HG02610 (cell line): ENCODE results near the gene FAM184B.
"Not testable (repeated sequence)": the region's sequence is repeated elsewhere in the genome, so short reads cannot be mapped to it uniquely, and the experiment has no call there.

Experiments
- ATAC-seq: cut with Tn5 transposase; IDR thresholded peaks from one replicate; pipeline ENCODE4 v1.9.1; 2021; ENCODE audit warnings: mild to moderate bottlenecking, moderate library complexity; ENCODE audit not compliant: unreplicated experiment

The FAM184B gene

GRCh38 chr4:17721496-17722355 is 59.7 kb downstream of the FAM184B start:
- ATAC-seq: no peak

DNA sequence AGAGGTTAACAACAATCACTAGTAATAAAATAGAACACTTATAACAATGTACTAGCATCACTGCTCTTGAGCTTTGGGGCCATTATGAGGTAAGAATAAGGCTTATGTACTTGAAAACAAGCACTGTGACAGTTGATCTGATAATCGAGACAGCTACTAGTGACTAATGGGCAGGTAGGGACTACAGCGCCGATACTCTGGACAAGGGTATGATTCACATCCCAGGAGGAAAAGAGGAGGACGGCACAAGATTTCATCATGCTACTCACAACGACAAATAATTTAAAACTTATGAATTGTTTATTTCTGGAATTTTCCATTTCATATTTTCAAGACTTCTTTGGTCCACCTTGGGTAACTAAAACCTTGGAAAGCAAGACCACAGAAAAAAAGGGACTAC is 62.3 kb downstream of the FAM184B start:
- no peak for ATAC-seq

- no peak for ATAC-seq
Measured at GRCh38 chr4:17718471-17718870, 63.0 kb downstream of the FAM184B start.

- no peak for ATAC-seq
Measured at GRCh38 chr4:17717301-17717700, 64.1 kb downstream of the FAM184B start.

DNA sequence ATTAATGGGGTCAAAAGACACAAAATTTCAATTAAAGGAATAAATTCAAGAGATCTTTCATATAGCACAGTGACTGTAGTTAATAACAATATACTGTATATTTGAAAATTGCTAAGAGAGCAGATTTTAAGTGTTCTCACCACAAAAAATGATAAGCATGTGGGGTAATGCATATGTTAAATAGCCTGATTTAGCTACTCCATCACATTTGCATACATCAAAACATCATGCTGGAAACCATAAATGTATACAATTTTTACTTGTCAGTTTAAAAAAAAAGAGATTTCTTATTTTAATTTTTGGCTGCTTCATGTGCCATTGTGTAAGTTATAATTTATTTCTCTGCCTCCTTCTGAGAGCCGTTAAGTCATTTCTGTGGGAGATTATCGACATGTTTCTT is 65.9 kb downstream of the FAM184B start:
- ATAC-seq: no peak

GRCh38 chr4:17713779-17714178 is 67.6 kb downstream of the FAM184B start:
- no peak for ATAC-seq

DNA sequence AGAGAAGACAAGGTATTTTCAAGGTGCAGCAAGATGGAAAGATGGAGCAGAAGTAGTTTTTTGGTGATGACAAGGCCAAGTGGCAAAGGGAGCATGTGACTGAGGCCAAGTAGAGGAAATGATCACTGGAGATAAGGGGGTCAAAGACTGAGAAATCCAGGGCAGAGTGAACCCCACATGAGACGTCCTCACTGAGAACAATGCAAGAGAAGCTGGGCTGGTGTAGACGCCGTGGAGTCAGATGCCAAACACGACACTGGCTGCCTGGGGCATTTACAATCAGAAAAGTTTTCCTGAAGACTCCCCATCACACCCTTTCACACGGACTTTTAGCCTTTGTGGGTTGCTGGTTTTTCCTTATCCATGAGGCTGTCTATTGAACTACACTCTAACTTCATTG is 69.3 kb downstream of the FAM184B start:
- ATAC-seq: no peak

GRCh38 chr4:17711206-17711605 is 70.2 kb downstream of the FAM184B start:
- not testable (repeated sequence) for ATAC-seq

GRCh38 chr4:17709763-17710068 is 71.7 kb downstream of the FAM184B start:
- ATAC-seq: no peak

GRCh38 chr4:17708992-17709762 is 72.2 kb downstream of the FAM184B start:
- no peak for ATAC-seq

DNA sequence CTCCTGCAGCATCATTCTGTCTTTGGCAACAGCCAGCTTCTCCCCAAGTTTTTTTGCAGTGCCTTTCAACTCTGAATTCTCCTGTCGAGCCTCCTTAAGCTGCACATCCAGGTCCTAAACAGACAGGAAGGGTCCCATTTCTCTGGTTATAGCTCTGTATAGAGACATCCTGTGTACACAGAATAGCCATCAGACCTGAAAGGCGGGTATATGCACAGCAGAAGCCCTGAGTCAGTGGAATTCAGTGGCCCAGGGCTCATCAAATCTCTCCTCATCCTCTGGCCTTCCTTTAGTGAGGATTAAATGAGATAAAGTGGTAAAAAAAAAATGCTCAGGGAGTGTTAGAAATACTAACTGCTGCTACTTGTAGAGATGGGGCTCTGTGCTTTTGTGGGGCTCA is 73.8 kb downstream of the FAM184B start:
- ATAC-seq: no peak

DNA sequence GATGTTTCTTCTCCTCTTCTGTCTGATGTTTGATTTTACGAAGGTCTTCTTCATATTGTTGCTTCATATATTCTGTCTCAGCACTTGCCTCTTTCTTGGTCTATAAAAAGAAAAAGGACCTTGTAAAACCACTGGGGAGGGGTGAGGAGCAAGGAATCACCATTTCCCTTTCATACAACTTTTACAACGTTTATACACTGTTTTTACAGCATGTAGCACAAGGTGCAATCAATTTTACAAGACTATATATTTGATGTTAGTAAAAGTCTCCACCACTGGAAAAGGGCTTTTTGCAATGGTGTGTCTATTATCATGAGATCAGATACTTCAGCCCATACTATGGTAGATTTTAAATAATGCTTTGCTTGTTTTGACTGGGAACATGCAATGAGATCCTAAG is 76.3 kb downstream of the FAM184B start:
- no peak for ATAC-seq

DNA sequence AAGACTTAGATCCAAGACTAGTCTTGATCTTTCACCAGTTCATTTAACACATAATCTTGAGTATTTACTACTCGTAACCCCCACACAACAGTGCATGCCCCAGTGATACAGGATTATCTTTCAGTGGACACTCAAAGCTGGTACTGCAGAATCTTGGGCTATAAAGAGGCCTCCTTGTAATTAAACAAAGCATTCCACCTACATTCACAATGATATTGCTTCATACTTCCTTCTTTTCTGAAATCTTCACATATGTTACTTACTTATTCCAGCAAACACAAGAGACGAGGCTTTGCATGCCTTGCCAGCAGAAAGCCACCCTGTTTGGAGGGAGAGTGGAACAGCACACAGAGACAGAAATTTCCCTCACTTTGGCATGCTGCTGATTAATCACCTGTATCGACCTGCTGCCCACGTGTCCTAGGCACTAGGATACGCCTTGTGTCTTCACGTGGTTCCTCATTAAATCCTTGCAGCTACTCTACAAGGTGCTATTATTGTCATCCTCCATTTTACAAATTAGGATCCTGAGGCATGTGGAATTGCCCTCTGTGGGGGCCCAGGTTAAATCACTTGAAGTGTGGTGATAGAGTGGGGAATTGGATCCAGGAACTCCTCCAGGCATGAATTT is 77.3 kb downstream of the FAM184B start:
- no peak for ATAC-seq

DNA sequence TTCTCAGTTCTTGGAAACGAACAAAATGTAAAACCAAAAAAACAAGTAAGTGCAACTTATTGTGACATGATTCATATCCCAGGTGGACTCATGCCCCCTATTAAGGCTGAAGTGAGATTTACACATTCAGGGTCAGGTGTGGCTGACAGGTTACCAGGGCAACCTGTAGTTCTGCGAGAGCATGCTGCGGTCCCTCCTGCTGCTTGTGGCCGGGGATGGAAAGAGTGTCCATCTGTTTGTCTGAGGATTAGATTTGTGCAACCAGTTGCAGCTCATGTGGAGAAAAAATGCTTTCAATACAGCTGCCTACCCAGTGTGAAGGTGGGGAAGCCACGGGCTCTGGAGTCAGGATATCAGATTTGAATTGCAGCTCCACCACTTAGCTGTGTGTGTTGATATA is 78.8 kb downstream of the FAM184B start:
- no peak for ATAC-seq

- no peak for ATAC-seq
Measured at GRCh38 chr4:17701882-17702281, 79.5 kb downstream of the FAM184B start.

DNA sequence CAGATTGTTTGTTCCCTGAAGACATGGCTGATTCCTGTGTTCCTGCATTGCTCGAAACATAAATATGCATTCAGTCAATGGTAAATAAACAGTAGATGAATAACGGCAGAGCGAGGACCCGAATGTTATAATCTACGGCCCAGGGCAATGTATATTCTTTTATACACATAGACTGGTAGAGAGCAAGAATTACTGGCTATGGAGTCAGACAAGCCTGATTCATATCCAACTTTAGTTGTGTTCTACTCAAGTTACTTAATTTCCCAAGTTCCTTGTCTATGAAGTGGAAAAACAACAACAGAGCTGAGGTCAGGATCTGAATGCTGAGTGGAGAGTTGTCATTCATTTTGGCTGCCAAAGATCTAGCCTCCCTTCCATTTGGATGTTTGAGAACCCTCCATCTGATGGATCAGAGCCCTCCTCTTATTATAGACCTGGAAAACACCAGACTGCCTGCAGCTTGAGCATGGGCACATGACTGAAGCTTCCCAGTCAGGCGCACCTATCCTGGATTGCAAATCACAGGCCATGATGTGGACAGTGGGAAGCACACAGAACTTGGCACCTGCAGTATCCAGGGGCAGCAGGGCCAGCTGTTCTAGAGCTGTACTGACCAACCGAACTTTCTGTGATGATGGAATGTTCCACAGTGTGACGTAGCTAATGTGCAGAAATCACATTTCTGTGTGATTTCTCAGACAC is 80.1 kb downstream of the FAM184B start:
- no peak for ATAC-seq

DNA sequence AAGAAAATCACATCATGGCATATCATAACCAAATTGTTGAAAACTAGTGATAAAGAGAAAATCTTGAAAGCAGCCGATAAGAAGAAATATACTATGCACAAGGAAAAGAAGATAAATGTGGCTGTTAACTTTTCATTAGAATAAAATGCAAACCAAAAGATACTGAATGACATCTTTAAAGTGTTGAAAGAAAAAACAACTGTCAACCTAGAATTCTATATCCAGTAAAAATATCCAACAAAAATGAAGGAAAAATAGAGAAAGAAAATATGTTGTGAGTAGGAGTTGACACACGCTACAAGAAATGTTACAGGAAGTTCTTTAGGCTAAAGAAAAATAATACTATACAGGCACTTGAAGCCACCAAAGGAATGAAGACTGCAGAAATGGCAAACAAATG is 82.0 kb downstream of the FAM184B start:
- ATAC-seq: no peak

DNA sequence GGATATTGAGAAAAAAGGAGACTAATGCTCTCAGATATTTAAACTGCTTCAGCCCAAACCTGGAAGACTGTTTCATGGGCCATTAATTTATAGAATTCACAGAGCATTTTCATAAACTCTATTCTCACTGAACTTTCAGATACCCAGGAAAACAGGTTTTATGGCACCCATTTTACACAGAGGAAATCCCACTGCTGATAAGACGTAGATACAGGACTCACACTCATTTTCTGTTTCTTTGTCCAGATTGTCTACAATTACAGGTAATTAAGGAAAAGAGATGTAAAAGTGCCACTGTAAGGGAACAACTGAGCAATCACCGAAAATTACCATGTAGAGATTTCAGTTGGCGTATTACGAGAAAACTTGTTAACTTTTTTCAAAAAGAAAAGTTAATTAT is 83.3 kb downstream of the FAM184B start:
- no peak for ATAC-seq

DNA sequence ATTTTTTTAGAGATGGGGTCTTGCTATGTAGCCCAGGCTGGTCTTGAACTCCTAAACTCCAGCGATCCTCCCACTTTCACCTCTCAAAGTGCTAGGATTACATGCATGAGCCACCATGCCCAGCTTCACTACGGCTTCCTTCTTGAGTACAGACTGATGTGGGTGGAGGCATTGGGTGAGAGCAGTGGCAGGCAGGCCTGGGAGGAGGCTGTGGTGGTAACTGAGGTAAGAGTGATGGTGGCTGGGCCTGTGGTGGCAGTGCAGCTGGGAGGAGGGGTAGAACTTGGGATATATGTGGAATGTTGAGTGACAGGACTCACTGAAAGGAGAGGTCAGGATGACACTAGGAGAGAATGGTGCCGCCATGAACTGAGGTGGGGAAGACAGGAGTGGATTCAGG is 86.1 kb downstream of the FAM184B start:
- no peak for ATAC-seq

DNA sequence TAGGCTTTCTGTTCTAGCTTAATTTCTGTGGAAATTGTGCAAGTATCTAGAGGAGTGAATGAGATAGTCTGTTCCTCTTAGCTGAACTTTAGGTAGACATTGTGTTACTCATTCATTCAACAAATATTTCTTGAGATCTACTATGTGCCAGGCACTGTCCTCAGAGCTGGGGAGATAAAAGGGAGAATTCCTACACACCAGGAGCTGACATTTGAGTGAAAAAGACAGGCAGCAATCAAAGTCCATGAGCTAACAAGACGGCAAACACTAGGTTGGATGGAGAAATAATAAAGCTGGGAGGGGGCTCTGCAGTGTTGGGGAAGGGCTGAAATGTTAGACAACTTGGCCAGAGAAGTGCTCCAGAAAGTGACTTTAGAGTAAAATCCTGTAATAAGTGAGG is 86.9 kb downstream of the FAM184B start:
- ATAC-seq: no peak

DNA sequence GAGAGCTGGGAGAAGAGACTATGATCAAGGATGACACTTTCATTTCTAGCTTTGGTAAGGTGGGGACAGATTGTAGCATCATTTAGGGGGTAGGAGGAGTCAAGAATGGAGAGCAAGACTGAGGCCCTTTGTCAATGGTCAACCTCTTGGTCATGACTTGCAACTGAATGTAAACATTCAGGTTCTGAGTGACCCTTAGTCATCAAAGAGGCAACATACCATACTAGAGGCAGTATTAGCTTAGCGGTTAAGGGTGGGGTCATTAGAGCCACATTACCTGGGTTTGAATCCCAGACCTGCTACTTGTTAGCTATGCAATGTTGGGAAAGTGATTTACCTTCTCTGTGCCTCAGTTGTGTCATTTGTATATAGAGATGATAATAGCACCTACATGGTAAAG is 90.5 kb downstream of the FAM184B start:
- ATAC-seq: no peak
